AG04449 (cell line): ENCODE results near the gene ACOX3.

Experiments used
- CTCF ChIA-PET: fragments of 350-600 bp; formaldehyde crosslinking; extraction: SDS; loops from one replicate; lab custom pipeline; 2021; ENCODE audit warnings: antibody characterized with exemption; lab: Yijun Ruan, JAX
- POLR2A ChIA-PET: fragments of 400-600, 350-600 bp; formaldehyde crosslinking; extraction: SDS; loops from one replicate; lab custom pipeline; 2020; ENCODE audit warnings: antibody characterized with exemption, inconsistent platforms; lab: Yijun Ruan, JAX
- DNase-seq: peaks from one replicate; pipeline ENCODE4 v3.0.0-alpha.2; 2010; ENCODE audit warnings: low read depth, low spot score
- H3K4me3 ChIP-seq: 2 replicates; pipeline ENCODE4 v1.5.1; 2011; ENCODE audit warnings: low read depth, mild to moderate bottlenecking, control low read depth, low read length
- CTCF ChIP-seq: IDR thresholded peaks from one replicate; pipeline ENCODE4 v1.5.1; 2011; ENCODE audit warnings: mild to moderate bottlenecking, moderate library complexity, low read length, control low read depth, inconsistent platforms; ENCODE audit not compliant: insufficient read depth; ENCODE audit errors: missing control alignments

The ACOX3 gene

GRCh38 chr4:8379281-8379680 is 61.2 kb downstream of the ACOX3 start:
- CTCF ChIA-PET = no interaction called here
- H3K4me3 ChIP-seq = no peak overlapping the region
- DNase-seq = no peak
- TF ChIP-seq CTCF = no peak
- POLR2A ChIA-PET = no interaction called here

- no peak for TF ChIP-seq CTCF
- H3K4me3 ChIP-seq = no peak overlapping the region
- no peak for DNase-seq
- ChIA-PET CTCF (no interaction called here), POLR2A (no interaction called here)
Measured at GRCh38 chr4:8378776-8379175, 61.7 kb downstream of the ACOX3 start.

GRCh38 chr4:8378101-8378724 is 62.3 kb downstream of the ACOX3 start:
- no peak for TF ChIP-seq CTCF
- DNase-seq = no peak
- CTCF ChIA-PET = no interaction called here
- no peak overlapping the region for H3K4me3 ChIP-seq
- POLR2A ChIA-PET = no interaction called here

GRCh38 chr4:8377103-8378075 is 63.1 kb downstream of the ACOX3 start:
- DNase-seq = no peak
- ChIA-PET CTCF (no interaction called here), POLR2A (no interaction called here)
- TF ChIP-seq CTCF = no peak
- H3K4me3 ChIP-seq = no peak overlapping the region

- H3K4me3 ChIP-seq = no peak overlapping the region
- no peak for DNase-seq
- no peak for TF ChIP-seq CTCF
- CTCF ChIA-PET = no interaction called here
- POLR2A ChIA-PET = interaction anchor here (0.6 kb wide), 1 partner anchor 19 kb away, joined by 3 read pairs; no protein-coding TSS in a partner anchor
Measured at GRCh38 chr4:8376361-8377102, 64.0 kb downstream of the ACOX3 start.
